K562 (cell line): ENCODE results near the gene PGM5. TPM values are rescaled to one million over a fixed set of nuclear protein-coding genes. Genes with fewer than 3 reads are reported as not detected.

Source experiments
- ATAC-seq: fragments of 200-7000 bp; cut with Tn5 transposase; 3 replicates; pipeline ENCODE4 v1.9.1; 2020; ENCODE audit warnings: moderate library complexity
- BruUV-seq: library from RNA; stranded (reverse); fragments of 400-500 nt; replicated peaks from 2 replicates; lab custom pipeline; 2021; lab: Mats Ljungman, UMichigan
- CTCF ChIA-PET: fragments of 300-600 bp; formaldehyde crosslinking; extraction: SDS; loops from one replicate; lab custom pipeline; 2021; ENCODE audit warnings: low intra/inter-chr PET ratio; lab: Yijun Ruan, JAX
- POLR2A ChIA-PET: fragments of 300-600, 350-650 bp; sonication (Branson Sonifier 250); formaldehyde crosslinking; extraction: SDS; loops from one replicate; lab custom pipeline; 2021; ENCODE audit warnings: antibody characterized with exemption, inconsistent platforms; lab: Yijun Ruan, JAX
- DNase-seq, 4 experiments: peaks; one replicate each; pipeline versions ENCODE4 v3.0.0 to v3.0.0-alpha.2; 2011 to 2018; ENCODE audit warnings: low spot score in 3 of 4, mixed read lengths in 3 of 4; ENCODE audit errors: extremely low read depth in 1 of 4
- FAIRE-seq: peaks from 2 replicates; lab custom pipeline; 2011; peaks lifted over from hg19 to GRCh38; lab: Jason Lieb, UNC
- H2AFZ ChIP-seq: 2 replicates; pipeline ENCODE4 v1.6.0; 2011; ENCODE audit warnings: low read depth, low read length, control low read depth, inconsistent platforms
- H3K27ac ChIP-seq: fragments of 200-600 bp; 3 replicates; pipeline ENCODE4 v1.8.0; 2011; ENCODE audit warnings: low read depth, mild to moderate bottlenecking, control low read depth, inconsistent platforms, low read length, moderate library complexity, mixed read lengths; ENCODE audit errors: extremely low read depth
- H3K27me3 ChIP-seq, 2 experiments: fragments of 300-600 bp in 1 of 2; 2 replicates in 1 of 2; 3 replicates in 1 of 2; pipeline versions ENCODE4 v1.6.0 to v1.8.0; 2011; ENCODE audit warnings: inconsistent platforms in 2 of 2, low read length in 2 of 2, mild to moderate bottlenecking in 1 of 2, mixed read lengths in 1 of 2, moderate library complexity in 1 of 2; ENCODE audit not compliant: control insufficient read depth in 2 of 2, insufficient read depth in 2 of 2
- H3K36me3 ChIP-seq: fragments of 300-600 bp; 3 replicates; pipeline ENCODE4 v1.8.0; 2011; ENCODE audit warnings: mild to moderate bottlenecking, low read length, inconsistent platforms; ENCODE audit not compliant: control insufficient read depth, insufficient read depth
- H3K4me1 ChIP-seq, 2 experiments: fragments of 200-600 bp in 1 of 2; replicated peaks in 1 of 2; 2 replicates in 1 of 2; 3 replicates in 1 of 2; pipeline versions ENCODE4 v1.5.1 to v1.8.0; 2011; ENCODE audit warnings: inconsistent platforms in 2 of 2, low read length in 2 of 2, mild to moderate bottlenecking in 1 of 2, mixed read lengths in 1 of 2, moderate library complexity in 1 of 2; ENCODE audit not compliant: control insufficient read depth in 2 of 2, insufficient read depth in 2 of 2
- H3K4me2 ChIP-seq: 2 replicates; pipeline ENCODE4 v1.6.1; 2011; ENCODE audit warnings: low read length, control low read depth, inconsistent platforms, mixed read lengths; ENCODE audit not compliant: insufficient read depth
- H3K4me3 ChIP-seq: fragments of 200-600 bp; sonication (generic), shearing (Covaris generic); 2 replicates; pipeline ENCODE4 v1.5.1; 2016; ENCODE audit warnings: control low read depth, inconsistent platforms
- H3K79me2 ChIP-seq: fragments of 200-600 bp; 3 replicates; pipeline ENCODE4 v1.8.0; 2011; ENCODE audit warnings: low read length, inconsistent platforms; ENCODE audit not compliant: control insufficient read depth, insufficient read depth
- H3K9ac ChIP-seq, 2 experiments: 2 replicates each; pipeline versions ENCODE4 v1.6.0 to v1.6.1; 2011; ENCODE audit warnings: low read depth in 2 of 2, low read length in 2 of 2, control low read depth in 1 of 2, inconsistent platforms in 1 of 2, mild to moderate bottlenecking in 1 of 2, mixed read lengths in 1 of 2; ENCODE audit not compliant: insufficient read depth in 1 of 2
- H3K9me1 ChIP-seq: one replicate; pipeline ENCODE4 v1.6.0; 2011; ENCODE audit warnings: inconsistent platforms, mild to moderate bottlenecking, low read length, moderate library complexity; ENCODE audit not compliant: control insufficient read depth, insufficient read depth
- H3K9me3 ChIP-seq: replicated peaks from 2 replicates; pipeline ENCODE4 v1.5.1; 2011; ENCODE audit warnings: low read depth, low read length, inconsistent platforms; ENCODE audit not compliant: control insufficient read depth, insufficient read depth
- H4K20me1 ChIP-seq: replicated peaks from 2 replicates; pipeline ENCODE4 v1.6.1; 2011; ENCODE audit warnings: low read length, inconsistent platforms, mixed read lengths; ENCODE audit not compliant: control insufficient read depth, insufficient read depth
- BRD4 ChIP-seq: fragments of 200-600 bp; sonication (generic); IDR thresholded peaks from 2 replicates; pipeline ENCODE4 v1.6.1; 2017; ENCODE audit warnings: inconsistent platforms
- BRD9 ChIP-seq: fragments of 450-650 bp; IDR thresholded peaks from 2 replicates; pipeline ENCODE4 v1.6.1; 2018; ENCODE audit warnings: low read depth; ENCODE audit not compliant: partially characterized antibody
- GABPA ChIP-seq: fragments of 200-800 bp; sonication (Bioruptor generic); conservative IDR thresholded peaks from 2 replicates; pipeline ENCODE4 v1.6.1; 2016; ENCODE audit warnings: low read depth, missing genetic modification characterization, missing compliant biosample characterization
- HSF4 ChIP-seq: fragments of 250-450 bp; sonication (Bioruptor Pico); IDR thresholded peaks from 2 replicates; pipeline ENCODE4 v2.1.2; 2022; ENCODE audit warnings: mild to moderate bottlenecking, moderate library complexity, borderline replicate concordance
- ID3 ChIP-seq, 2 experiments: fragments of 250-450 bp in 1 of 2; fragments of 450-650 bp in 1 of 2; sonication (Bioruptor Pico) in 1 of 2; IDR thresholded peaks; 2 replicates each; pipeline versions ENCODE4 v1.6.1 to v1.8.0; 2016 to 2021; ENCODE audit warnings: mild to moderate bottlenecking in 2 of 2, moderate library complexity in 2 of 2, missing compliant biosample characterization in 1 of 2, missing genetic modification characterization in 1 of 2
- MCM5 ChIP-seq: fragments of 450-650 bp; IDR thresholded peaks from 2 replicates; pipeline ENCODE4 v1.6.1; 2016; ENCODE audit warnings: low read depth
- MYBL2 ChIP-seq, 2 experiments: fragments of 450-650 bp in 1 of 2; sonication (generic) in 1 of 2; formaldehyde crosslinking in 1 of 2; IDR thresholded peaks; 2 replicates each; pipeline versions ENCODE4 v1.6.1 to v1.8.1; 2017 to 2022; ENCODE audit warnings: borderline replicate concordance in 1 of 2, inconsistent platforms in 1 of 2, low read depth in 1 of 2, mild to moderate bottlenecking in 1 of 2, missing genetic modification reagents in 1 of 2, moderate library complexity in 1 of 2
- PHF20 ChIP-seq: fragments of 450-650 bp; IDR thresholded peaks from 2 replicates; pipeline ENCODE4 v1.6.1; 2018; ENCODE audit not compliant: partially characterized antibody
- STAT5B ChIP-seq: fragments of 250-450 bp; sonication (Bioruptor Pico); IDR thresholded peaks from 2 replicates; pipeline ENCODE4 v1.8.0; 2021; ENCODE audit warnings: mild to moderate bottlenecking, inconsistent platforms
- WHSC1 ChIP-seq: IDR thresholded peaks from one replicate; pipeline ENCODE4 v1.6.1; 2012; ENCODE audit warnings: low read length, control low read depth, inconsistent platforms
- ZNF263 ChIP-seq: sonication (generic); formaldehyde crosslinking; IDR thresholded peaks from 2 replicates; pipeline ENCODE4 v1.8.0; 2022; ENCODE audit warnings: mild to moderate bottlenecking, missing genetic modification reagents, borderline replicate concordance
- ZNF324 ChIP-seq: fragments of 250-450 bp; sonication (Bioruptor Pico); IDR thresholded peaks from 2 replicates; pipeline ENCODE4 v1.4.0; 2020; ENCODE audit warnings: mild to moderate bottlenecking
- WGBS: fragments of 100-300 bp; shearing (Covaris generic); methylation state at CpG from one replicate; pipeline ENCODE4 v1.1.6; 2016; ENCODE audit warnings: low coverage, mixed read lengths; ENCODE audit not compliant: insufficient coverage; ENCODE audit errors: missing lambda C conversion rate; 5-methylcytosine and 5-hydroxymethylcytosine counted together
- in situ Hi-C: fragments of 300-500 bp; cut with MboI; formaldehyde crosslinking; loops from 4 replicates; pipeline ENCODE4 v1.15.0; 2018; ENCODE audit warnings: inconsistent platforms, mixed read lengths
- intact Hi-C: fragments of 100-400 bp; cut with micrococcal nuclease; formaldehyde crosslinking; loops from 2 replicates; pipeline ENCODE4 v1.14.2; 2022
- polyA plus RNA-seq, 8 experiments: library from polyadenylated mRNA; depleted of rRNA in 4 of 8; stranded (reverse) in 5 of 8; unstranded in 3 of 8; fragments of >200 nt; fragmentation: Nextera tagmentation in 2 of 8; fragmentation: Illumina TruSeq in 1 of 8; extraction: Ambion mirVana in 2 of 8; extraction: Trizol in 1 of 8; gene quantifications; 2 replicates each; pipeline versions ENCODE4 v1.2.1 to v1.2.3, GENCODE V29; 2011 to 2014; ENCODE audit warnings: inconsistent platforms in 1 of 8, missing spikeins in 1 of 8
- total RNA-seq, 7 experiments: library from RNA; depleted of rRNA in 6 of 7; stranded (reverse); fragments of >200 nt in 6 of 7; fragmentation: Illumina TruSeq in 2 of 7; extraction: Trizol in 2 of 7; gene quantifications; 2 replicates each; pipeline versions ENCODE4 v1.2.1 to v1.2.3, GENCODE V29; 2011 to 2021; ENCODE audit warnings: low replicate concordance in 1 of 7
- TF ChIP-seq, protein P1 (sequence below): fragments of 250-450 bp; sonication (Bioruptor Pico); IDR thresholded peaks from 2 replicates; pipeline ENCODE4 v1.5.0; 2021

Gene PGM5
- total and polyA plus RNA-seq, 9 of the 15 experiments (the other 6 are each of a cell fraction or from before 2014, with no cell fraction given) = 0.03 to 0.24 (median 0.15) TPM; not detected in 1

- TF ChIP-seq ZNF263 (CRISPR knock-in tag) = no peak
- TF ChIP-seq GABPA (tag) = no peak
- no peak for TF ChIP-seq HSF4
- no peak for TF ChIP-seq WHSC1
- no peak for TF ChIP-seq ZNF324
- TF ChIP-seq, all 486 proteins: peak for 0
These were observed 139.9 kb downstream of the PGM5 start (continued) for GRCh38 chr9:68496356-68496755.

- Histone ChIP-seq H3K9me3 (no peaks in the 10 kb centered on the region), H3K9me1 (no peaks in the 10 kb centered on the region)
- intact Hi-C loops = no loop called here
- no TSS peak for BruUV-seq
- TF ChIP-seq BRD4 (no peak), PHF20 (no peak), BRD9 (no peak), MYBL2 (IDR thresholded peaks at IDR 0.05; ENCODE audit: low read depth) (no peak), MYBL2 (CRISPR knock-in tag; IDR thresholded peaks at IDR 0.05; ENCODE audit: borderline replicate concordance) (no peak), ID3 (CRISPR knock-in tag; IDR thresholded peaks at IDR 0.05) (no peak), ID3 (tag; IDR thresholded peaks at IDR 0.05) (no peak), MCM5 (no peak), STAT5B (CRISPR knock-in tag) (no peak)
- TF ChIP-seq, protein P1, sequence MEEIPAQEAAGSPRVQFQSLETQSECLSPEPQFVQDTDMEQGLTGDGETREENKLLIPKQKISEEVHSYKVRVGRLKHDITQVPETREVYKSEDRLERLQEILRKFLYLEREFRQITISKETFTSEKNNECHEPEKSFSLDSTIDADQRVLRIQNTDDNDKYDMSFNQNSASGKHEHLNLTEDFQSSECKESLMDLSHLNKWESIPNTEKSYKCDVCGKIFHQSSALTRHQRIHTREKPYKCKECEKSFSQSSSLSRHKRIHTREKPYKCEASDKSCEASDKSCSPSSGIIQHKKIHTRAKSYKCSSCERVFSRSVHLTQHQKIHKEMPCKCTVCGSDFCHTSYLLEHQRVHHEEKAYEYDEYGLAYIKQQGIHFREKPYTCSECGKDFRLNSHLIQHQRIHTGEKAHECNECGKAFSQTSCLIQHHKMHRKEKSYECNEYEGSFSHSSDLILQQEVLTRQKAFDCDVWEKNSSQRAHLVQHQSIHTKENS (CRISPR knock-in tag) = no peak
- TF ChIP-seq, all 486 proteins: peak for 0
- 0% methylated on average over 1 of the region's 1 CpG for WGBS
- Histone ChIP-seq H3K27ac (no peak overlapping the region), H3K79me2 (no peaks in the 10 kb centered on the region), H3K4me1 (no peaks in the 10 kb centered on the region), H3K9ac (no peak overlapping the region), H3K4me2 (no peak overlapping the region), H3K36me3 (no peaks in the 10 kb centered on the region), H4K20me1 (no peaks in the 10 kb centered on the region), H3K4me3 (no peak overlapping the region), H3K27me3 (no peaks in the 10 kb centered on the region; a peak in 1 of 5 replicates), H2AFZ (no peak overlapping the region)
- ChIA-PET CTCF (no interaction called here), POLR2A (no interaction called here)
- in situ Hi-C loops = no loop called here
- ATAC-seq (no peak), FAIRE-seq (no peak), DNase-seq (no peak)
These were observed 141.2 kb downstream of the PGM5 start for GRCh38 chr9:68497629-68498028.
